GM21529 (cell line): ENCODE data around the gene ALX4.

Source experiments
- ATAC-seq: cut with Tn5 transposase; IDR thresholded peaks from one replicate; pipeline ENCODE4 v1.9.1; 2021; ENCODE audit not compliant: unreplicated experiment

The ALX4 gene

GRCh38 chr11:44301564-44302271, 8.2 kb downstream of the ALX4 start:
- ATAC-seq = no peak

DNA sequence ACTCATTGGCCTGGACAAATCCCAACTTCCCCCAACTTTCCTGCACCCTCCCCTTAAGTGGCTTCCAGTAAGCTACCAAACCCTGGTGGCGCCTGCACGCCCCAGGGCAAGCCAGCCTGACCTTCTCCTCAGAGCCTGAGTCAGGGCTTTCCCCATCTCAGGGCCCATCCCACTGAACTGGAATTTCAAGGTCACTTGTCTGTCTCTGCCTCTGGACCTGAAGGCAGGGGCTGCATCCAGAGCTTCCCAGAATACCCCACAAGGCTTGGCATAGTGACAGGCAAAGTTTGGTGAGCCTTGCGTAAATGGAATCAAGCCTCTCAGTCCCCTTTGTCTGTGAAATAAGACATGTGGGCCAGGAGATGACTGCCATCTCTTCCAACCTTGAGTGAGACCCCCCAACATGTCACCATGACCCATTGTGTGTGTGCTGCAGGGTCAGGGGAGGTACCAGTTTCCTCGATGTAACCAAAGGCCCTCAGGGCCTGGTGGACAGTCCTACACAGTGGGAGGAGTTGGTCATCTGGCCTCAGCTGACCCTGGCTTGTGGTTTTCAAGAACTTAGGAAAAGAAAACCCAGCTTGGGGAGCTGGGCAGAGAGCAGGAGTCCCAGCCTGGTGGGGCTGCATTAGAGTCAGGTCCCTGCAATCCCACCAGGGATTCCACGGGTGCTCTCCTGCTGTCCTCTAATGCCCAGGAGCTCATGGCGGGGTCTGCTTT, 8.9 kb downstream of the ALX4 start:
- no peak for ATAC-seq

GRCh38 chr11:44298862-44299261, 11.1 kb downstream of the ALX4 start:
- ATAC-seq = no peak

DNA sequence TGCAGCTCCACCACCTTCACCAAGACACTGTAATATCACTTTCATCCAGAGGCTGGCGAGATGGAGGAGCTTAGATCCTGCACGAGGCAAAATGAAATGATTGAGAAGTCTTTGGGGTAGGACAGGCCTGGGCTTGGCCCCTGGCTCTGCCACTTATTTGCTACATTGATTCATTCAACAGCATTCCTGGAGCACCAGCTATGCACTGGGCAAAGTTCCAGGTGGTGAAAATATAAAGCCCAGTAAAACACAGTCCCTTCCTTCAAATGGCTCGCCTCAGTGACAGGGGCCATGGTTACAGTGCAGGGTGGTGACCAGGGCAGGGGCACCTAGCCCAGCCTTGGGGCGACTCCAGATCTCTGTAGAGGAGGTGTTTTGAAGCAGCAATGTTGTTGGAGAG, 19.7 kb downstream of the ALX4 start:
- ATAC-seq = no peak

GRCh38 chr11:44288133-44288526, 21.8 kb downstream of the ALX4 start:
- ATAC-seq = no peak

- ATAC-seq = no peak
Observed at GRCh38 chr11:44286911-44287310, 23.0 kb downstream of the ALX4 start.

DNA sequence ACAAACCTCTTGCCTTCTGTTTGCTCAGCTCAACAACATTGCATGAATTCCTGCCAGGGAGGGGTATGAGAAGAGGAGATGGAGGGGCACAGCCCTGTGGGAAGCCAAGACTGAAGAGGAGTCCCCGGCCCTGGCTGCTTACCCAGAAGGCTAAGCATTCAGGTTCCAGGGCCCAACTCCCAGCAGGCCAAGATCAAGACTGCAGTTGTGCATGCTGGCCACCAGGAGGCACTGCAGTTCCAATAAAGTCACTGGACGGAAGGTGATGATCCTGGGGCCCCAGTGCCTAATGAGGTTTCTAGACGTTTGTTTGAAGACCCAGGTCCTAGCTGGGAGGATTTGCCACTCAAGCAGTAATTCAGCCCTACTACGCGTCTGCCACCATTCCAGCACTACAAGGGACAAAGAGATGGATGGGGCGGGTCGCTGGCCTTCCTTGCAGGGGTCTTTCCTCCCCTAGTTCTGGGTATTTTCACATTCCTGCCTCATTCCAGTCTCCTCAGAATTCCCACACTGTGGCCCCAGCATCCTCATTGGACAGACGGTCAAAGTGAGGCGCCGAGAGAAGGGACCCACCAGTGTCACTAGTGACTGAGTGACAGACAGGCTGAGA, 23.6 kb downstream of the ALX4 start:
- ATAC-seq = peak; percentile 61

DNA sequence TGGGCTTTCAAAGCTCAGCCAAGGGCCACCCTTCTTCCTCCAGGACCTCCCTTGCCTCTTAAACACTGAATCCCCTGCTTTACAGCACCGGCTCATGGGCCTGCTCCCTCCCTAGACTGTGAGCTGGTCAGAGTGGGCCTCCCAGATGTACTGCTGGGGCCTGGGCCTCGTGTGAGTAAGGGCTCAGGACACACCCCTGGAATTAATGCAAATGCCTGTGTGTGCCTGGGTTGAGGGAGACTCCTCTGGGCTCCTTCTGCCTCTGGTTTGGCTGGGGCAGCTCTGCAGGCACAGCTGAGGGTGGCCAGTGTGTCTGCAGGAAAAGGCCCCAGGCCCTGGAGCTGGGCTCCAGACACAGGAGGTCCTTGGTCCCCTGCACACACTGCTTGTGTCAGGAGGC, 24.2 kb downstream of the ALX4 start:
- ATAC-seq = no peak

- ATAC-seq = no peak
Observed at GRCh38 chr11:44282620-44283019, 27.3 kb downstream of the ALX4 start.

GRCh38 chr11:44281151-44281550, 28.8 kb downstream of the ALX4 start:
- ATAC-seq = no peak

GRCh38 chr11:44280257-44280656, 29.7 kb downstream of the ALX4 start:
- ATAC-seq = no peak

DNA sequence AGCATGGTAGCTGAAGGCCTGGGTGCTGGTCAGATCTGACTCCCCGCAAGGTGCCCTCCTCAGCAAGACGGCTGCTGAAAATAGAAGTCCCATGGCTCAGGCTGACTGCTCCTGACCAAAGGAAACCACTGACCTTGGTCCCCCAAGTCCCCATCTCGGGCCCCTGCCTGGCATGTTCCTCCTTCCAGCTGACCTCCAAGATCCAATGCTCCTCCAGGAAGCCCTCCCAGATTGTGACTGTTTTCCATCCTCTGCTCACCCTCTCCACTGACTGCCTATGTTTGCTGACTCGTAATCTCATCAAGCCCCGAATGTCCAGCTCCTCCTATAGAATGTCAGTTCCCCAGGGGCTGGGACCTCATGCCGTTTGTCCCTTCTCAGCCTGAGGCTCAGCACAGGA, 30.5 kb downstream of the ALX4 start:
- no peak for ATAC-seq

DNA sequence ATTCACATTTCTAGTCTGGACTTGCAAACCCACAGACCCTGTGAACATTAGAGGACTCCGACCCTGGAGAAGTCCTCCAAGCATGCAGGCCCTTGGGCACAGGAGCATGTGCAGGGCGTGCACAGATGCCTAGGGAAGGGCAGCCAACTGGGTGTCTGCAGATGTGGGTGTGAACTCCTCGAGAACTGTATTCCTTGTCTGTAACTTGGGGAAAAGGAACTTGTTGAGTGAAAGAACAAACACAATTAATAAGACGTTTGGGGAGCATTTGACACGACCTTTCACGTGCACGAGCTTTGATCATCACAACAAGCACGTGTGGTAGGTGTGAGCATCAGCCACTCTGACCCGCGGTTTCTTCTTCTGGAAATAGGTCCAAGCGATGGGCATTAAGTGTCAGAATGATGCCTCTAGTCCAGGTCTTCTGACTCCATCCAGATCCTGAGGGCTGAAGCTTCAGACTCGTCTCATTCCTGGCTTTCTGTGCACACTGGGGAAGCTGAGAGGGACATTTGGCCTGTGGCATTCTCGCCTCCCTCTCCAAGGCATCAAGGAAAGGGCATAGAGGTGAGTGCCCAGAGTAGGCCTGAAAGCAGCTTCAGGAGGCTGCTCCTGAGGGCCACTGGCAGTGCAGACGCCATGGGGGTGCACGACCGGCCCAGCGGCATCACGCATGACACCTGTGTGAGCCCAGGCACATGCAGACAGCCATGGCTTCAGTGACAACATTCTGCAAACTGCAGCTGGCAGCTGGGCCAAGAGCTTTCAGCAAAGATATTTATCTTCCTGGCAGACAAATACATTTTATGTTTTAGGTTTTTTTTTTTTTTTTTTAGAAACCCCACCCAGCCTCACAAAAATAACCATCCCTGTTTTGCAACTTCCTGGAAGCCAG, 32.5 kb downstream of the ALX4 start:
- ATAC-seq = no peak

DNA sequence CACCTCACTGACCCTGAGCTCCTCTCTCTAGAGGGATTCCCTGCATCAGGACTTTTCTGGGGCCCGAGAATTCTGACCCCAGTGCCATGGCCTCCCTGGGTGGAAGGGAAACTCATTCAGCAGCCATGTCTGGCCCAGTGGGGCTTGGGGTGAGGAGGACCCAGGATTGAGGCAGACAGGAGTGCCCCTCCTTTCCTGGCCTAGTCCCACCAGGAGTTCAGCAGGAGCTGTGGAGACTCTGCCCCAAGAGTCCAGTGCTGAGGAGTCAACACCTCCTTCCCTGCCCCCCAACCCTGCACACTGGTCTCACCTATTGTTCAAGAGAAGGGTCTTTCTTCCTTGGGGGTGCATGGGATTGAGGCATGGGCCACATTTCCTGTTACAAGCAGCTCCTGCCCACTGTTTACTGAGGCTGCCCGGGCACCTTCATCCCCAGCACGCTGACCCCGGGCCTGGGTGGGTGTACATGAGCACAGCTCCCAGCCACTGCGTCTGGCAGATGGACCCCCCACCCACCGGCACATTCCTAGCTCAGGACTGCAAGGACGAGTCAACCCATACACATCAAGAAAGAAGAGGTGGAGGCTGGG, 33.9 kb downstream of the ALX4 start:
- ATAC-seq = no peak

- no peak for ATAC-seq
Observed at GRCh38 chr11:44275241-44275640, 34.7 kb downstream of the ALX4 start.

DNA sequence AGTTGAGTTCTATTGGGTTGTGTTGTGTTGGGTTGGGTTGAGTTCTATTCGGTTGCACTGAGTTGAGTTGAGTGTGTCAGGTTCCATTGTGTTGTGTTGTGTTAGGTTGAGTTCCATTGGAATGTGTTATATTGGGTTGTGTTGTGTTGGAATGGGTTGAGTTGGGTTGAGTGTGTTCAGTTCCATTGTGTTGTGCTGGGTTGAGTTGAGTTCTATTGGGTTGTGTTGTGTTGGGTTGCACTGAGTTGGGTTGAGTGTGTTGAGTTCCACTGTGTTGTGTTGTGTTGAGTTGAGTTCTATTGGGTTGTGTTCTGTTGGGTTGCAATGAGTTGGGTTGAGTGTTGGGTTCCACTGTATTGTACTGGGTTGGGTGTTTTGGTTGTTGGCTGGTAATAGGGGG, 35.5 kb downstream of the ALX4 start:
- ATAC-seq = no peak

DNA sequence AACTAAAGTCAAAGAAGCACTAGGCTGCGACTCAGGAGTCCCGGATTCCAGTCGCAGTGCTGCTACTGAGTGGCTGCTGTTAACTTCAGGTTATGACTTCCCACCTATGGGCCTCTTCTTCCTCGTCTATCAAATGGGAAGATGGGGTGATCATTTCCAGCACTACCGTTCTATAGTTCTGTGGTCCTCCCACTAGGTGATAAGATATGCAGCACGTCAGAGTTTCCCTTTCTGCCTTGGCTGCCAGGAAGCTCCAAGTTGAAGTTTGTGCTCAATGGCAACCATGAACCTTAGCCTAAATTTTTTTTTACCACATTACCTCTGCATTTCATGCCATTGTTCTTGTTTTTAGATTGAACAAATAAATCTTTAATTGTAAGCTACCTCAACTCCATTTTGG, 38.7 kb downstream of the ALX4 start:
- no peak for ATAC-seq

DNA sequence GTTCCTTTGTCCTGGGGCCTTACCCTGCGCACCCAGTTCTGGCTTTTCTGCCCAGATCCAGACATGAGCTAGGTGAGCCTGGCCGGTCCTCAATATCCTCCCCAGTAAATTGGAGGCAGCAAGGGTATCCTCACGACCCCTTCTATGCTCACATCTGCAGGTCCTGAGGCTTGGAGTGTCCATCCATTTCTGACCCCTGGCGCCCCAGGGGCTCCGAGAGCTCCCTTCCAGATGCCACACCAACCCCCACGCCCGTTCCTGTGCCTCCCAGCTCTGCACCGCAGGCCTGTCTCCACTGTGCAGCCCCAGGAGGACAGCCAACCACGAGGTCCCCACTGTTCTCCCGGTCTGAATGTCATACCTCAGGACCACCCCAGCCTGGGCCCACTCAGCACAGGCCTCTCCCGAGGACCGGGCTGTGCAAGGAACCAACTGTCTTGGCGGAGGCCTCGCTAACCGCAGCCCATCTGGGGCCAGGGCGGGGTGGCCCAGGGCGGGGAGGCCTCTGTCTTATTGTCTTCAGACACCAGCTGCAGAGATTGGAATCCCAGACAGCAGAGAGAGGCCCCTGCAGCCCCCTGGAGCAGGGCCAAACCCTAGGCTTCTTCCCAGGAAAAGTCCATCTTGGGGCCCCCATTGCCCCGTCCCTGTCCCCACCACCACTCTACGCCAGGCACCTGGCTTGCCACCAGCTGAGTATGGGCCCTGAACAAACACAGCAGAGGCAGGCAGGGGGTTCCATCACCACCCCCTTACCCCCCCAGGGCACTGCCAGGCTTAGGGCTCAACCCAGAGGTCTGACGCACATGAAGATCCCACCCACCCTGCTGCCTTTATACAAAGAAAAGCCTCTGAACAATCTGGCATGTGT, 39.3 kb downstream of the ALX4 start:
- no peak for ATAC-seq

- ATAC-seq = no peak
Observed at GRCh38 chr11:44269369-44270351, 40.3 kb downstream of the ALX4 start.
